Measurements from ENCODE around the gene C12orf57. TPM values are rescaled to one million over a fixed set of nuclear protein-coding genes. Genes with fewer than 3 reads are reported as not detected.
A peak's percentile ranks its signal among the peaks of the same experiment; 100 is the strongest.

The C12orf57 gene
- total and polyA plus RNA-seq, 2 donors (not counting 1 experiment from before 2014, with no cell fraction given): 107 to 220 TPM

- Histone ChIP-seq H2AFZ (ENCODE audit: low read length) (no peak overlapping the region), H3K4me1 (ENCODE audit: control insufficient read depth, extremely low read depth, insufficient read depth, low read length) (peaks cover 2% of the 10 kb centered on the region), H3K9me3 (ENCODE audit: control insufficient read depth, insufficient read depth, low read depth, low read length) (no peaks in the 10 kb centered on the region), H3K27me3 (ENCODE audit: control insufficient read depth, insufficient read depth, low read length) (no peaks in the 10 kb centered on the region), H3K9ac (ENCODE audit: insufficient read depth, low read length) (peak overlapping the region; percentile 56), H3K4me2 (ENCODE audit: extremely low read depth, insufficient read depth, low read length) (peak overlapping the region; percentile 84), H3K27ac (ENCODE audit: insufficient read depth, low read length) (no peak overlapping the region), H3K79me2 (ENCODE audit: control insufficient read depth, insufficient read depth, low read length) (peaks cover 3% of the 10 kb centered on the region), H3K36me3 (ENCODE audit: control insufficient read depth, insufficient read depth, low read length) (peaks cover 9% of the 10 kb centered on the region), H3K4me3 (replicated peaks in 1 of 4; ENCODE audit: control extremely low read depth in 1 of 4, insufficient read depth in 1 of 4, low read depth in 3 of 4, low read length in 4 of 4) (peak overlapping the region; percentile 63 to 75 (median 70)), H4K20me1 (ENCODE audit: control insufficient read depth, extremely low read depth, insufficient read depth, low read length) (no peaks in the 10 kb centered on the region)
- no peak for DNase-seq (ENCODE audit: low read depth in 2 of 2)
- no peak for TF ChIP-seq CTCF (conservative IDR thresholded peaks at IDR 0.05 in 1 of 2, IDR thresholded peaks at IDR 0.05 in 1 of 2; ENCODE audit: low read depth in 1 of 2, low read length in 2 of 2)
- TF ChIP-seq EZH2 (IDR thresholded peaks at IDR 0.05; ENCODE audit: low read length, missing control alignments): no peak
These were observed 28.7 kb upstream of the C12orf57 start for GRCh38 chr12:6914947-6915788.

GRCh38 chr12:6915789-6916285 is 28.0 kb upstream of the C12orf57 start:
- TF ChIP-seq CTCF (conservative IDR thresholded peaks at IDR 0.05 in 1 of 2, IDR thresholded peaks at IDR 0.05 in 1 of 2; ENCODE audit: low read depth in 1 of 2, low read length in 2 of 2) (no peak), EZH2 (IDR thresholded peaks at IDR 0.05; ENCODE audit: low read length, missing control alignments) (no peak)

GRCh38 chr12:6916426-6917200 is 27.2 kb upstream of the C12orf57 start:
- no peak for TF ChIP-seq EZH2 (IDR thresholded peaks at IDR 0.05; ENCODE audit: low read length, missing control alignments)
- TF ChIP-seq CTCF (conservative IDR thresholded peaks at IDR 0.05 in 1 of 2, IDR thresholded peaks at IDR 0.05 in 1 of 2; ENCODE audit: low read depth in 1 of 2, low read length in 2 of 2): no peak
- H3K36me3 ChIP-seq (ENCODE audit: control insufficient read depth, insufficient read depth, low read length): peaks cover 12% of the 10 kb centered on the region
- H3K9ac ChIP-seq (ENCODE audit: insufficient read depth, low read length): no peak overlapping the region
- H3K9me3 ChIP-seq (ENCODE audit: control insufficient read depth, insufficient read depth, low read depth, low read length): no peaks in the 10 kb centered on the region
- no peak for DNase-seq (ENCODE audit: low read depth in 2 of 2)
- no peak overlapping the region for H3K4me3 ChIP-seq (replicated peaks in 1 of 4; ENCODE audit: control extremely low read depth in 1 of 4, insufficient read depth in 1 of 4, low read depth in 3 of 4, low read length in 4 of 4)
- H3K27me3 ChIP-seq (ENCODE audit: control insufficient read depth, insufficient read depth, low read length): no peaks in the 10 kb centered on the region
- H3K4me1 ChIP-seq (ENCODE audit: control insufficient read depth, extremely low read depth, insufficient read depth, low read length): peaks cover 2% of the 10 kb centered on the region
- no peak overlapping the region for H3K4me2 ChIP-seq (ENCODE audit: extremely low read depth, insufficient read depth, low read length)
- no peak overlapping the region for H2AFZ ChIP-seq (ENCODE audit: low read length)
- no peaks in the 10 kb centered on the region for H4K20me1 ChIP-seq (ENCODE audit: control insufficient read depth, extremely low read depth, insufficient read depth, low read length)
- peaks cover 3% of the 10 kb centered on the region for H3K79me2 ChIP-seq (ENCODE audit: control insufficient read depth, insufficient read depth, low read length)
- H3K27ac ChIP-seq (ENCODE audit: insufficient read depth, low read length): no peak overlapping the region

More at GRCh38 chr12:6915789-6916285, 28.0 kb upstream of the C12orf57 start:
- H3K79me2 ChIP-seq (ENCODE audit: control insufficient read depth, insufficient read depth, low read length): peaks cover 3% of the 10 kb centered on the region
- no peaks in the 10 kb centered on the region for H3K27me3 ChIP-seq (ENCODE audit: control insufficient read depth, insufficient read depth, low read length)
- H3K36me3 ChIP-seq (ENCODE audit: control insufficient read depth, insufficient read depth, low read length): peaks cover 9% of the 10 kb centered on the region
- H3K4me1 ChIP-seq (ENCODE audit: control insufficient read depth, extremely low read depth, insufficient read depth, low read length): peaks cover 2% of the 10 kb centered on the region
- no peak for DNase-seq (ENCODE audit: low read depth in 2 of 2)
- H3K9me3 ChIP-seq (ENCODE audit: control insufficient read depth, insufficient read depth, low read depth, low read length): no peaks in the 10 kb centered on the region
- peak overlapping the region; percentile 44 for H3K4me2 ChIP-seq (ENCODE audit: extremely low read depth, insufficient read depth, low read length)
- peak overlapping the region in 1 of 4 experiments; percentile 75 for H3K4me3 ChIP-seq (replicated peaks in 1 of 4; ENCODE audit: control extremely low read depth in 1 of 4, insufficient read depth in 1 of 4, low read depth in 3 of 4, low read length in 4 of 4)
- no peaks in the 10 kb centered on the region for H4K20me1 ChIP-seq (ENCODE audit: control insufficient read depth, extremely low read depth, insufficient read depth, low read length)
- no peak overlapping the region for H3K27ac ChIP-seq (ENCODE audit: insufficient read depth, low read length)
- H3K9ac ChIP-seq (ENCODE audit: insufficient read depth, low read length): no peak overlapping the region
- no peak overlapping the region for H2AFZ ChIP-seq (ENCODE audit: low read length)
